HepG2 (cell line): ENCODE results near the gene CLDND2. TPM values are rescaled to one million over a fixed set of nuclear protein-coding genes. Genes with fewer than 3 reads are reported as not detected.

Experiments used
- DNMT1 ChIP-seq: sonication (generic); formaldehyde crosslinking; IDR thresholded peaks from 2 replicates; pipeline ENCODE4 v1.5.1; 2020; ENCODE audit warnings: mild to moderate bottlenecking, missing genetic modification reagents
- GFI1 ChIP-seq: sonication (generic); formaldehyde crosslinking; IDR thresholded peaks from 2 replicates; pipeline ENCODE4 v1.5.0; 2020; ENCODE audit warnings: missing genetic modification reagents, mild to moderate bottlenecking, borderline replicate concordance
- KAT2B ChIP-seq: fragments of 150-350 bp; IDR thresholded peaks from 2 replicates; pipeline ENCODE4 v1.6.1; 2014; ENCODE audit warnings: low read depth, low read length, borderline replicate concordance
- MED8 ChIP-seq: sonication (generic); formaldehyde crosslinking; IDR thresholded peaks from 2 replicates; pipeline ENCODE4 v1.8.1; 2023; ENCODE audit warnings: mild to moderate bottlenecking, missing genetic modification reagents; ENCODE audit not compliant: insufficient replicate concordance
- NFE2 ChIP-seq: sonication (generic); formaldehyde crosslinking; IDR thresholded peaks from 2 replicates; pipeline ENCODE4 v1.4.0; 2020; ENCODE audit warnings: missing genetic modification reagents
- NFE2L1 ChIP-seq: sonication (generic); formaldehyde crosslinking; IDR thresholded peaks from 2 replicates; pipeline ENCODE4 v1.4.0; 2020; ENCODE audit warnings: missing genetic modification reagents, mild to moderate bottlenecking, borderline replicate concordance
- NFKBIZ ChIP-seq: IDR thresholded peaks from 2 replicates; pipeline ENCODE4 v1.6.1; 2018; ENCODE audit warnings: missing genetic modification reagents, missing compliant biosample characterization
- RXRB ChIP-seq: IDR thresholded peaks from 2 replicates; pipeline ENCODE4 v1.6.1; 2016; ENCODE audit warnings: borderline replicate concordance, missing genetic modification reagents, missing compliant biosample characterization
- SAP130 ChIP-seq: IDR thresholded peaks from 2 replicates; pipeline ENCODE4 v1.6.1; 2016; ENCODE audit warnings: low read depth
- XRCC5 ChIP-seq: fragments of 200-400 bp; formaldehyde crosslinking; optimal IDR thresholded peaks from 2 replicates; pipeline ENCODE3; 2017; ENCODE audit warnings: mild to moderate bottlenecking, low read length
- ZNF292 ChIP-seq: sonication (generic); formaldehyde crosslinking; IDR thresholded peaks from 2 replicates; pipeline ENCODE4 v1.8.1; 2022; ENCODE audit warnings: mild to moderate bottlenecking, low read depth, missing genetic modification reagents, borderline replicate concordance
- ZNF296 ChIP-seq: sonication (generic); formaldehyde crosslinking; conservative IDR thresholded peaks from 2 replicates; pipeline ENCODE4 v1.5.0; 2020; ENCODE audit warnings: mild to moderate bottlenecking, missing genetic modification reagents
- ZSCAN29 ChIP-seq: sonication (generic); formaldehyde crosslinking; conservative IDR thresholded peaks from 2 replicates; pipeline ENCODE4 v1.4.0; 2020; ENCODE audit warnings: mild to moderate bottlenecking, missing genetic modification reagents
- polyA plus RNA-seq, 8 experiments: library from polyadenylated mRNA; depleted of rRNA in 3 of 8; stranded (reverse) in 7 of 8; unstranded in 1 of 8; fragments of >200 nt; fragmentation: Illumina TruSeq in 4 of 8; extraction: Trizol in 4 of 8; gene quantifications; 2 replicates each; pipeline versions ENCODE4 v1.2.1 to v1.2.3, GENCODE V29; 2011 to 2016; ENCODE audit warnings: low read depth in 4 of 8, missing spikeins in 1 of 8, mixed read lengths in 1 of 8; ENCODE audit not compliant: insufficient read depth in 1 of 8
- total RNA-seq, 5 experiments: library from RNA; depleted of rRNA; stranded (reverse); fragments of >200 nt; fragmentation: Illumina TruSeq; extraction: Trizol; gene quantifications; 2 replicates each; pipeline ENCODE4 v1.2.3, GENCODE V29; 2016; ENCODE audit warnings: low read depth in 1 of 5
- TF ChIP-seq, protein P1 (sequence below): IDR thresholded peaks from 2 replicates; pipeline ENCODE4 v1.6.1; 2012; ENCODE audit warnings: low read depth, low read length, improper control_type of control experiment
- TF ChIP-seq, protein P2 (sequence below): sonication (generic); formaldehyde crosslinking; IDR thresholded peaks from 2 replicates; pipeline ENCODE4 v1.9.0; 2021; ENCODE audit warnings: missing genetic modification reagents, mild to moderate bottlenecking, borderline replicate concordance
- TF ChIP-seq, protein P3 (sequence below): sonication (generic); formaldehyde crosslinking; IDR thresholded peaks from 2 replicates; pipeline ENCODE4 v1.5.1; 2020; ENCODE audit warnings: mild to moderate bottlenecking, moderate library complexity, missing genetic modification reagents
- TF ChIP-seq, protein P4 (sequence below): sonication (generic); formaldehyde crosslinking; IDR thresholded peaks from 2 replicates; pipeline ENCODE4 v1.8.1; 2023; ENCODE audit warnings: mild to moderate bottlenecking, missing genetic modification reagents, borderline replicate concordance
- TF ChIP-seq, protein P5 (sequence below): sonication (generic); formaldehyde crosslinking; IDR thresholded peaks from 2 replicates; pipeline ENCODE4 v1.8.0; 2022; ENCODE audit warnings: mild to moderate bottlenecking, missing genetic modification reagents, moderate library complexity
- TF ChIP-seq, protein P6 (sequence below): sonication (generic); formaldehyde crosslinking; IDR thresholded peaks from 2 replicates; pipeline ENCODE4 v1.5.0; 2020; ENCODE audit warnings: mild to moderate bottlenecking, missing genetic modification reagents, borderline replicate concordance

The CLDND2 gene
- total and polyA plus RNA-seq, 2 of the 13 experiments (the other 11 are each of a cell fraction or from before 2014, with no cell fraction given), result 0.84 to 1.8 TPM

DNA sequence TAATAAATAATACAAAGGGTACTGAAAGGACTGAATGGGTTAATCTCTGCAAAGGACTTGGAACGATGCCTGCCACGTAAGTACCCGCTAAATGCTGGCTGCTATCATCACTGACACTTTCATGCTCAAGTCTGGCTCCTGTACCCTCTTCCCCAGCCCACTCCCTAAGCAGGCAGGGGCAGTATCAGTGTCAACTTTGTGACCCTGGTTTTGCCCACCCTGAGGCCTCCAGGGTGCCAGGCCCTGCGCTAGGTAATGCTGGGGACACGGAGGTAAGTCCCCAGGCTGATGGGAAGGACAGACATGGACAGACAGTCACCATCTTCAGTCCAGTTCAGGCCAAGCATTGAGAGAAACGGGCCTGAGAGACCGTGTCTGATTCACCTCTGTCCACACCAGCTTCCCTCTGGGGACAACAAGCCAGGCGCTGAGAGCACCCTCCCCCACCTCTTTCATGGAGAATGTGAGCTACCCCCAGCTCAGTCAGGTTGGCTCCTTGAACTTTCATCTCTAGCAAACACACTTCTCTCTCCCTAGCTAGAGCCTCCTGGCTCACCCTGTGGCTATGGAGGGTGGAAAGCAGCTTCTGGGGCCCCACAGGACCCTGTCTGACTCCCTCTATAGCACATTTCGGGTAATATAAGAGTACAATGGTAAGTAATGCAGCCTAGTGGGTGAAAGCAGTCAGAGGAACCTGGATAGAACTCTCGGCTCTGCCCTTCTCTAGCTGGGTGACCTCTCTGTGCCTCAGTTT, 3.4 kb downstream of the CLDND2 start (continued):
- peak; percentile 83 for TF ChIP-seq MED8
- TF ChIP-seq, protein P1, sequence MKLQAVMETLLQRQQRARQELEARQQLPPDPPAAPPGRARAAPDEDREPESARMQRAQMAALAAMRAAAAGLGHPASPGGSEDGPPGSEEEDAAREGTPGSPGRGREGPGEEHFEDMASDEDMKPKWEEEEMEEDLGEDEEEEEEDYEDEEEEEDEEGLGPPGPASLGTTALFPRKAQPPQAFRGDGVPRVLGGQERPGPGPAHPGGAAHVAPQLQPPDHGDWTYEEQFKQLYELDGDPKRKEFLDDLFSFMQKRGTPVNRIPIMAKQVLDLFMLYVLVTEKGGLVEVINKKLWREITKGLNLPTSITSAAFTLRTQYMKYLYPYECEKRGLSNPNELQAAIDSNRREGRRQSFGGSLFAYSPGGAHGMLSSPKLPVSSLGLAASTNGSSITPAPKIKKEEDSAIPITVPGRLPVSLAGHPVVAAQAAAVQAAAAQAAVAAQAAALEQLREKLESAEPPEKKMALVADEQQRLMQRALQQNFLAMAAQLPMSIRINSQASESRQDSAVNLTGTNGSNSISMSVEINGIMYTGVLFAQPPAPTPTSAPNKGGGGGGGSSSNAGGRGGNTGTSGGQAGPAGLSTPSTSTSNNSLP, result no peak
- TF ChIP-seq, protein P2, sequence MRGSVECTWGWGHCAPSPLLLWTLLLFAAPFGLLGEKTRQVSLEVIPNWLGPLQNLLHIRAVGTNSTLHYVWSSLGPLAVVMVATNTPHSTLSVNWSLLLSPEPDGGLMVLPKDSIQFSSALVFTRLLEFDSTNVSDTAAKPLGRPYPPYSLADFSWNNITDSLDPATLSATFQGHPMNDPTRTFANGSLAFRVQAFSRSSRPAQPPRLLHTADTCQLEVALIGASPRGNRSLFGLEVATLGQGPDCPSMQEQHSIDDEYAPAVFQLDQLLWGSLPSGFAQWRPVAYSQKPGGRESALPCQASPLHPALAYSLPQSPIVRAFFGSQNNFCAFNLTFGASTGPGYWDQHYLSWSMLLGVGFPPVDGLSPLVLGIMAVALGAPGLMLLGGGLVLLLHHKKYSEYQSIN (CRISPR knock-in tag), result peak; percentile 65; the same call in 1 of the 2 replicates
- TF ChIP-seq, protein P3, sequence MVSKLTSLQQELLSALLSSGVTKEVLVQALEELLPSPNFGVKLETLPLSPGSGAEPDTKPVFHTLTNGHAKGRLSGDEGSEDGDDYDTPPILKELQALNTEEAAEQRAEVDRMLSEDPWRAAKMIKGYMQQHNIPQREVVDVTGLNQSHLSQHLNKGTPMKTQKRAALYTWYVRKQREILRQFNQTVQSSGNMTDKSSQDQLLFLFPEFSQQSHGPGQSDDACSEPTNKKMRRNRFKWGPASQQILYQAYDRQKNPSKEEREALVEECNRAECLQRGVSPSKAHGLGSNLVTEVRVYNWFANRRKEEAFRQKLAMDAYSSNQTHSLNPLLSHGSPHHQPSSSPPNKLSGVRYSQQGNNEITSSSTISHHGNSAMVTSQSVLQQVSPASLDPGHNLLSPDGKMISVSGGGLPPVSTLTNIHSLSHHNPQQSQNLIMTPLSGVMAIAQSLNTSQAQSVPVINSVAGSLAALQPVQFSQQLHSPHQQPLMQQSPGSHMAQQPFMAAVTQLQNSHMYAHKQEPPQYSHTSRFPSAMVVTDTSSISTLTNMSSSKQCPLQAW (CRISPR knock-in tag), result peak; percentile 56; the same call in 1 of the 2 replicates
- TF ChIP-seq RXRB, result peak; percentile 82
- TF ChIP-seq NFE2 (CRISPR knock-in tag), result no peak
- no peak for TF ChIP-seq NFE2L1 (CRISPR knock-in tag)
- no peak; the same call in 1 of the 2 replicates for TF ChIP-seq NFKBIZ (CRISPR knock-in tag)
- TF ChIP-seq ZNF296 (CRISPR knock-in tag), result peak; percentile 76; the same call in 1 of the 2 replicates
- TF ChIP-seq, protein P4, sequence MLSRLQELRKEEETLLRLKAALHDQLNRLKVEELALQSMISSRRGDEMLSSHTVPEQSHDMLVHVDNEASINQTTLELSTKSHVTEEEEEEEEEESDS (CRISPR knock-in tag), result no peak
- TF ChIP-seq DNMT1 (CRISPR knock-in tag), result no peak
- TF ChIP-seq SAP130 (CRISPR knock-in tag), result peak; percentile 72
- TF ChIP-seq XRCC5, result no peak
- TF ChIP-seq, protein P5, sequence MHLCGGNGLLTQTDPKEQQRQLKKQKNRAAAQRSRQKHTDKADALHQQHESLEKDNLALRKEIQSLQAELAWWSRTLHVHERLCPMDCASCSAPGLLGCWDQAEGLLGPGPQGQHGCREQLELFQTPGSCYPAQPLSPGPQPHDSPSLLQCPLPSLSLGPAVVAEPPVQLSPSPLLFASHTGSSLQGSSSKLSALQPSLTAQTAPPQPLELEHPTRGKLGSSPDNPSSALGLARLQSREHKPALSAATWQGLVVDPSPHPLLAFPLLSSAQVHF, result no peak
- 0 out of 2 replicates have a peak, but pooled peaks have one; percentile 66 for TF ChIP-seq GFI1 (CRISPR knock-in tag)
- no peak for TF ChIP-seq ZNF292
- 0 out of 2 replicates have a peak, but pooled peaks have one; percentile 75 for TF ChIP-seq ZSCAN29
- TF ChIP-seq KAT2B, result no peak
- TF ChIP-seq, protein P6, sequence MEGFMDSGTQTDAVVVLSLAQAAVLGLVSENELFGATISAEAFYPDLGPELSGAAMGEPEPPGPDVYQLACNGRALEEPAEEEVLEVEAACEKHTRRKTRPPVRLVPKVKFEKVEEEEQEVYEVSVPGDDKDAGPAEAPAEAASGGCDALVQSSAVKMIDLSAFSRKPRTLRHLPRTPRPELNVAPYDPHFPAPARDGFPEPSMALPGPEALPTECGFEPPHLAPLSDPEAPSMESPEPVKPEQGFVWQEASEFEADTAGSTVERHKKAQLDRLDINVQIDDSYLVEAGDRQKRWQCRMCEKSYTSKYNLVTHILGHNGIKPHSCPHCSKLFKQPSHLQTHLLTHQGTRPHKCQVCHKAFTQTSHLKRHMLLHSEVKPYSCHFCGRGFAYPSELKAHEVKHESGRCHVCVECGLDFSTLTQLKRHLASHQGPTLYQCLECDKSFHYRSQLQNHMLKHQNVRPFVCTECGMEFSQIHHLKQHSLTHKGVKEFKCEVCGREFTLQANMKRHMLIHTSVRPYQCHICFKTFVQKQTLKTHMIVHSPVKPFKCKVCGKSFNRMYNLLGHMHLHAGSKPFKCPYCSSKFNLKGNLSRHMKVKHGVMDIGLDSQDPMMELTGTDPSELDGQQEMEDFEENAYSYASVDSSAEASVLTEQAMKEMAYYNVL (CRISPR knock-in tag), result 0 out of 2 replicates have a peak, but pooled peaks have one; percentile 27
